ENCODE results near the gene TLNRD1. TPM values are rescaled to one million over a fixed set of nuclear protein-coding genes. Genes with fewer than 3 reads are reported as not detected.

The TLNRD1 gene
- total RNA-seq, 1 donor from 2014 or later, result 7.4 TPM

- TF ChIP-seq CTCF (IDR thresholded peaks at IDR 0.05; ENCODE audit: insufficient read depth, low read length, severe bottlenecking), result no peak
- DNase-seq (ENCODE audit: low read depth) (no peak), FAIRE-seq (no peak)
- no peaks in the 10 kb centered on the region for H3K27me3 ChIP-seq (ENCODE audit: control insufficient read depth, insufficient read depth, low read length)
- H3K4me3 ChIP-seq (ENCODE audit: low read depth, low read length), result no peak overlapping the region
- H3K36me3 ChIP-seq (ENCODE audit: control insufficient read depth, insufficient read depth, low read length), result no peaks in the 10 kb centered on the region
These were observed 43.3 kb downstream of the TLNRD1 start for GRCh38 chr15:81043935-81044575.

DNA sequence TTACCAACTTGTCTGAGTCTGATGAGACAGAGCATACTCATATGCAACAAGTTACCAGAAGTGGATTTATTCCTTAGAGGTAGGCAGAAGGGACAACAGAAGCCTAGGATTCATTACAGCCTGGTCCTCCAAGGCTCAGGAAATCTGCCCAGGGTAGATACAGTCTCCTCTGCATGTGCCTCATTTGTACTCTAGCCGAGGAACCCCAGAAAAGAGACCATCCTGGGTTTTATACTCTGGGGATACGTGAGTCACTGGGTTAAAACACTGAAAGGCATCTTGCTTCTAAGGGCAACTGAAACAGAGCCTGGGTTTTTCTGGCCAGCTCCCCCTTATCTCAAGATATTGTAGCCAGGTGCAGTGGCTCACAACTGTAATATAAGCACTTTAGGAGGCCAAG is 45.6 kb downstream of the TLNRD1 start:
- no peak for TF ChIP-seq CTCF (IDR thresholded peaks at IDR 0.05; ENCODE audit: insufficient read depth, low read length, severe bottlenecking)
- FAIRE-seq (no peak), DNase-seq (ENCODE audit: low read depth) (no peak)
- no peaks in the 10 kb centered on the region for H3K27me3 ChIP-seq (ENCODE audit: control insufficient read depth, insufficient read depth, low read length)
- H3K4me3 ChIP-seq (ENCODE audit: low read depth, low read length), result no peak overlapping the region
- H3K36me3 ChIP-seq (ENCODE audit: control insufficient read depth, insufficient read depth, low read length), result no peaks in the 10 kb centered on the region

DNA sequence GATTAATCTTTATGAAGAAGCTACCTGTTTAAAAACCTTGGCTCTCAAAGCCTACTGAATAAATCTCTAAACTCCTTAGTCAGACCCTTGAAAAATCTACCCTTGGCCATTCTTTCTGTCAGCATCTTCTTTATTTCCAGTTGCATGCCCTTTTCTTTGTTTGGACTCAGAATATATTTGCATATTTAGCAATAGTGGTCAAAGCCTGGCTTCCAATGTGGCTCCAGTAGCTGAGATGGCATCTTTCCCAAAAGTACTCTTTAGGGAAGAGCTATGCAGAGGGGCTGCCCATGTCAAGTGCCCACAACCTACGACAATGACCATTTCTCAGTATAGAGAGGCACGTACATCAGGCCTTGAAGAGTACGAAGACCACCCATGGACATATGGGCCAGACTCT is 47.2 kb downstream of the TLNRD1 start:
- H3K4me3 ChIP-seq (ENCODE audit: low read depth, low read length), result no peak overlapping the region
- TF ChIP-seq CTCF (IDR thresholded peaks at IDR 0.05; ENCODE audit: insufficient read depth, low read length, severe bottlenecking), result no peak
- DNase-seq (ENCODE audit: low read depth) (no peak), FAIRE-seq (no peak)
- no peaks in the 10 kb centered on the region for H3K27me3 ChIP-seq (ENCODE audit: control insufficient read depth, insufficient read depth, low read length)
- H3K36me3 ChIP-seq (ENCODE audit: control insufficient read depth, insufficient read depth, low read length), result no peaks in the 10 kb centered on the region

- FAIRE-seq, result no peak
- no peak for TF ChIP-seq CTCF (IDR thresholded peaks at IDR 0.05; ENCODE audit: insufficient read depth, low read length, severe bottlenecking)
These were observed 49.1 kb downstream of the TLNRD1 start for GRCh38 chr15:81049835-81050234.

GRCh38 chr15:81050259-81050658 is 49.5 kb downstream of the TLNRD1 start:
- TF ChIP-seq CTCF (IDR thresholded peaks at IDR 0.05; ENCODE audit: insufficient read depth, low read length, severe bottlenecking), result no peak
- Histone ChIP-seq H3K4me3 (ENCODE audit: low read depth, low read length) (no peak overlapping the region), H3K36me3 (ENCODE audit: control insufficient read depth, insufficient read depth, low read length) (no peaks in the 10 kb centered on the region), H3K27me3 (ENCODE audit: control insufficient read depth, insufficient read depth, low read length) (no peaks in the 10 kb centered on the region)
- FAIRE-seq, result no peak
- no peak for DNase-seq (ENCODE audit: low read depth)

More at GRCh38 chr15:81049835-81050234, 49.1 kb downstream of the TLNRD1 start:
- DNase-seq (ENCODE audit: low read depth), result no peak
- H3K4me3 ChIP-seq (ENCODE audit: low read depth, low read length), result no peak overlapping the region
- H3K27me3 ChIP-seq (ENCODE audit: control insufficient read depth, insufficient read depth, low read length), result no peaks in the 10 kb centered on the region
- H3K36me3 ChIP-seq (ENCODE audit: control insufficient read depth, insufficient read depth, low read length), result no peaks in the 10 kb centered on the region

DNA sequence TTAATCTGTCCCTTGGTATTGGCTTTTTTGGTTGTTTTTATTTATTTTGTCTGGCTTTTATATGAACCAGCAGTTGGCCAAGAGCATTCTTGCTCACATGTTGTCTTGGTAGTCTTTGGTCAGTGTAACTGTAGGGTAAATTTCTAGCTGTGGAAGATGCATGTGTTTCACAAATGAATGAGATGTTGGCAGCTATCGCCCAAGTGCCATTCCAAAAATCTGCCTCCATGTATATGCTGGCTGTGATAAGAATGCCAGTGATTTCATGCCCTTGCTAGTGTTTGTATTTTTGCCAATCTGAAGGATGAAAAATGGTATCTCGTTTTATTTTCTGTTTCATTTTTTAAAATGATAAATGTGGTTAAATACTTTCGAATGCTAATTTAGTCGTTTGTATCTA is 50.1 kb downstream of the TLNRD1 start:
- no peak for FAIRE-seq
- TF ChIP-seq CTCF (IDR thresholded peaks at IDR 0.05; ENCODE audit: insufficient read depth, low read length, severe bottlenecking), result no peak

More for the DNA sequence above, 50.1 kb downstream of the TLNRD1 start:
- H3K4me3 ChIP-seq (ENCODE audit: low read depth, low read length), result no peak overlapping the region
- no peaks in the 10 kb centered on the region for H3K36me3 ChIP-seq (ENCODE audit: control insufficient read depth, insufficient read depth, low read length)
- DNase-seq (ENCODE audit: low read depth), result no peak
- H3K27me3 ChIP-seq (ENCODE audit: control insufficient read depth, insufficient read depth, low read length), result no peaks in the 10 kb centered on the region

Data from bronchial epithelial cell (primary cell).